ENCODE measurements around the gene AZU1.

The AZU1 gene

GRCh38 chr19:854549-854948 lies 26.9 kb downstream of the AZU1 start:
- DNase-seq (ENCODE audit: low spot score) = no peak

DNA sequence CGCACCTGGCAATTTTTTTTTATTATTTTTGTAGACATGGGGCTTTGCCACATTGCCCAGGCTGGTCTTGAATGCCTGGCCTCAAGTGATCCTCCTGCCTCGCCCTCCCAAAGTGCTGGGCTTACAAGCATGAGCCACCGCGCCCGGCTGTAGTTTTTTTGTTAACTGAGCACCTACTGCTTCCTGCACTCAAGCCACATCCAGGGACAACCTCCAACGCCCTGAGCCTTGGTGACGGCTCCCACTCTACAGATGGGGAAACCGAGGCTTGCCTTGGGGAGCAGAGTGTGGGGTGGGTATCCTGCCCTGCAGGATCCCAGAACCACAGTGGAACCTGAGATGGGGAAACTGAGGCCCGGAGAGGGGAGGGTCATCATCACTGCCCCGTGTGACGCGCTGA lies 27.5 kb downstream of the AZU1 start:
- DNase-seq (ENCODE audit: low spot score) = no peak

DNA sequence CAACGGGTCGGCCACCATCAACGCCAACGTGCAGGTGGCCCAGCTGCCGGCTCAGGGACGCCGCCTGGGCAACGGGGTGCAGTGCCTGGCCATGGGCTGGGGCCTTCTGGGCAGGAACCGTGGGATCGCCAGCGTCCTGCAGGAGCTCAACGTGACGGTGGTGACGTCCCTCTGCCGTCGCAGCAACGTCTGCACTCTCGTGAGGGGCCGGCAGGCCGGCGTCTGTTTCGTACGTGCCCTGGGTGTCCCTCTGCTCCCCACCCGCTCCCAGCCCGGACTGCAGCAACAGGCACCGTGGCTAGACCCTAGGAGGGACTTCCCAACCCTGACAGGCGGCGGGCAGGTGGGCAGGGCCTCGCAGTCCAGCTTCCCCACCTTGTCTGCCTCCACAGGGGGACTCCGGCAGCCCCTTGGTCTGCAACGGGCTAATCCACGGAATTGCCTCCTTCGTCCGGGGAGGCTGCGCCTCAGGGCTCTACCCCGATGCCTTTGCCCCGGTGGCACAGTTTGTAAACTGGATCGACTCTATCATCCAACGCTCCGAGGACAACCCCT lies 28.0 kb downstream of the AZU1 start:
- DNase-seq (ENCODE audit: low spot score) = no peak

DNA sequence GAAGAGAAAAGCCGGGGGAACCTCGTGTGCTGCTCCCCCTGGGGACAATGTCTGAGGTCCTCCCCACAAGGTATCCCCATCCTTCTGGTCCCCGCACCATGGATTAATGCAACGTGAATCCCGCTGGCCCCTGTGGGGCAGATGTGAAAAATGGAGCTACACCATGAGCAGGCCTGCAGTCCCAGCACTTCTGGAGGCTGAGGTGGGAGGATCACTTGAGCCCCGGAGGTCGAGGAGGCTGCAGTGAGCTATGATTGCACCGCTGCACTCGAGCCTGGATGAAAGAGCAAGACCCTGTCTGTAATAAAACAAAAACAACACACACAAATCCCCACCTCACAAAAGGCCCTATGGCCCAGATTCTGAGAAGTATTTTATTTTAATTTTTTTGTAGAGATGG lies 30.6 kb downstream of the AZU1 start:
- DNase-seq (ENCODE audit: low spot score) = no peak

- DNase-seq (ENCODE audit: low spot score) = no peak
These were observed 31.5 kb downstream of the AZU1 start, which contains the start of gene CFD for GRCh38 chr19:858868-859843. Gene CFD, plus strand, starts transcription at chr19:859664. Its CDS starts 26 bp downstream, at chr19:859690.

- DNase-seq (ENCODE audit: low spot score) = no peak
These were observed 33.6 kb downstream of the AZU1 start for GRCh38 chr19:861141-861755.

- peak; percentile 80 for DNase-seq (ENCODE audit: low spot score)
These were observed 34.3 kb downstream of the AZU1 start for GRCh38 chr19:861756-862580.

DNA sequence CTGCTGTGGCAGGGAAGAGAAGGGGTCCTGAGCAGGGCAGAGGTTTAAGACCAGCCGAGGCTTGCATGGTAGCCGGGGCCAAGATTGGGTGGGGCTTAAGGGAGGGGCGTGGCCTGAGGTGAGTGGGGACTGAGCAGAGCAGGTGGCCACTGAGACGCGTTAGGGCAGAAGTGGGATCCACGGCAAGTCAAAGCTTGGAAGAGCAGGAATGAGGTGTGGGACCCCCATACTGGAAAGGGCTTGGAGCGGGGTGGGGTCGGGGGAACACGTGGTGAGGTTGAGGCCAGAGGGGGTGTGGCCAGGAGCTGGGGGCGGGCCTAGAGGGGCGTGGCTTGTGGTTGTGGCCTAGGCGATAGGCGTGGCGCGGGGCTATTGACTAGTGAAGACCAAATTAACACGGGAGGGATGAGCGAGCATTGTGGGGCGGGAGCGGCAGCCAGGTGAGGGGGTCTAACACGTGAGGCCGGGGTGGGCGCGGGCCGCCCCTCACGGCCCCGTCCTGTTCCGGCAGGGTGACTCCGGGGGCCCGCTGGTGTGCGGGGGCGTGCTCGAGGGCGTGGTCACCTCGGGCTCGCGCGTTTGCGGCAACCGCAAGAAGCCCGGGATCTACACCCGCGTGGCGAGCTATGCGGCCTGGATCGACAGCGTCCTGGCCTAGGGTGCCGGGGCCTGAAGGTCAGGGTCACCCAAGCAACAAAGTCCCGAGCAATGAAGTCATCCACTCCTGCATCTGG lies 35.1 kb downstream of the AZU1 start:
- no peak for DNase-seq (ENCODE audit: low spot score)

- no peak for DNase-seq (ENCODE audit: low spot score)
These were observed 35.6 kb downstream of the AZU1 start for GRCh38 chr19:863315-863620.

GRCh38 chr19:866769-867300 lies 39.2 kb downstream of the AZU1 start:
- DNase-seq (ENCODE audit: low spot score) = no peak

DNA sequence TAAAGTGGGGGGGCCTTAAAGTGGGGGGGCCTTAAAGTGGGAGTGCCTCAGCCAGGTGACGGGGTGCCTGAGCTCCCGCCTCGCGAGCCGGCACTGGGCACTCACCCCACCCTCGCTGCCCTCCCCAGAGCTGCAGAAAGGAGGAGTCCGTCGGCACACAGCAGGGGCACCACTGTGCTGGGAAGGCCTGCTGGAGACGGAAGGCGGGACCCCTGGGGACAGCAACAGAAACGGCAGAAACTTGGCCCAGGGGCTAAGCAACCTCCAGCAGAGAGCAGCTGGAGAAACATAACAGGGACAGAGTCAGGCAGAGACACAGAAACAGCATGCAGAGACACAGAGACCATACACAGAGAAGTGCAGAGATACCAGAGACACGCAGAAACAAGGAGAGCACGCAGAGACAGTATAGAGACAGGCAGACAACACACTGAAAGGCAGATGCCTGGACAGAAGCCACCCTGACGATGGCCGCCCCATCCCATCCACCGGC lies 39.7 kb downstream of the AZU1 start:
- DNase-seq (ENCODE audit: low spot score) = no peak

DNA sequence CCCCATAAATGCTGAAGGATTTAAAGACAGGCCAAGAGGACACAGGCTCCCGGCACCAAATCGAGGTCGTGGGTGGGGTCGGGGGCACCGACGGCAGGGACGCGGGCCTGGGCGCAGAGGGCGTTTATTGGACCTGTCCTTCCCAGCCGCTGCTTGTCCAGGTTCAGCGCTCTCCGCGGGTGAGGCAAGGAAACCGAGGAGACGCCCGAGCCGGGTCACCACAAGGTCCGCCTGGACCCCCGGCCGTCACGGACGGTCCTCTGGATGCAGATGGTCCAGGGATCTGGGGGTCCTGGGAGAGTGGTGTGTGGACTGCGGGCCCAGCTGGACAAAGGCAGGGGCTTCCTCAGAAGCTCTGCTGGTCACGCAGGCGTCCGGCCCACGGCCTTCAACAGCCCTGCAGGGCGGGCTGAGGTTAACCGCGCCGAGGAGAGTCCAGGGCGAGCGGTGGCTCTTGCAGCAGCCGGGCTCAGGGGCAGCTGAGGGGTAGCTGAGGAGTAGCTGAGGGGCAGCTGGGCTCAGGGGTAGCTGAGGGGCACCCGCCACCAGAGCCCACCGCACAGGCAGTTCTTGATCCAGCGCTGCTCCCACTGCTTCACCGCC lies 40.3 kb downstream of the AZU1 start:
- no peak for DNase-seq (ENCODE audit: low spot score)

DNA sequence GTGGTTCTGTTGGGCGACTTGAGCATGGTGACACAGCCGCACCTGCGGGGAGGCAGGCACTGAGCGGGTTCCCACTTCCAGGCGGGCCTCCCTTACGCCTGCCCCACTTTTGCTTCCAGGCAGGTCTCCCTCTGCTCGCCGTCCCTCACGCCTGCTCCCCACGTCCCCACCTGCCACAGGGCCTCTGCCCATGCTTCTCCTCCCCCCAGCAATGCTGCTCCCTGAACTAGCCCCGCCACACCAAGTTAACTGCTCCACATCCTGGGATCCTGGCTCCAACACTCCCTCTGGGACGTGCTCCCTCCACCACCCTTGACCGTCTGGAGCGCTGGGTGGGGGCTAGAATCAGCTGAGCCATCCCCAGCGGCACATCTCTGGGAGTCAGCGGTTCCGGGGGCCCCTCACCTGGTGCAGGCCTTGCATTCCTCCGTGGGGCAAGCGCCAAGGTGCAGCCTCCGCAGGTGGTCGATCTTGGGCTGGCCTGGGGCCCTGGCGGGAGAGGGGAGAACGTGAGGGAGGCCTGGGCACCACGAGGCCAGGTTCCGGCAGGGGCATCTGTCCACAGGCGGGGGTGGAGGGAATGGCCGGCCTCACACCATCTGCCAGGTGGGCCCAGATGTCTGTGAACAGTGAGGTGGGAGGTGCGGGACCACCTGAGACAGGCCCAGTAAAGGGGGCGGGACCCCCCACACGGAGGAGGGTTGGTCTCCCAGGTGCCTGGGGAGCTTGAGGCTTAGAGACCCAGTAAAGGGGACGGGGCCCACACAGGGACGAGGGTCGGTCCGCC lies 41.0 kb downstream of the AZU1 start:
- no peak for DNase-seq (ENCODE audit: low spot score)

- no peak for DNase-seq (ENCODE audit: low spot score)
These were observed 41.9 kb downstream of the AZU1 start for GRCh38 chr19:869245-870177.

GRCh38 chr19:870314-870713 lies 42.7 kb downstream of the AZU1 start:
- DNase-seq (ENCODE audit: low spot score) = no peak

- DNase-seq (ENCODE audit: low spot score) = no peak
These were observed 43.3 kb downstream of the AZU1 start for GRCh38 chr19:870963-871401.

- no peak for DNase-seq (ENCODE audit: low spot score)
These were observed 44.0 kb downstream of the AZU1 start for GRCh38 chr19:871446-872265.
